ENCODE results near the gene CRYBG1. TPM values are rescaled to one million over a fixed set of nuclear protein-coding genes. Genes with fewer than 3 reads are reported as not detected.

CRYBG1 gene
- total RNA-seq, 1 donor from 2014 or later: 0.06 TPM

- Histone ChIP-seq H3K27me3 (no peaks in the 10 kb centered on the region), H3K4me3 (no peak overlapping the region), H3K9me3 (ENCODE audit: low read depth) (no peaks in the 10 kb centered on the region), H3K36me3 (no peaks in the 10 kb centered on the region), H2AFZ (replicated peaks) (peak overlapping the region; percentile 7), H3K79me2 (ENCODE audit: low read depth) (no peaks in the 10 kb centered on the region), H3F3A (ENCODE audit: low read depth) (no peaks in the 10 kb centered on the region), H4K20me1 (ENCODE audit: low read depth) (no peaks in the 10 kb centered on the region), H3K27ac (no peak overlapping the region), H3K4me2 (no peak overlapping the region), H3K4me1 (peaks cover 8% of the 10 kb centered on the region), H3K9ac (no peak overlapping the region)
- TF ChIP-seq CTCF (IDR thresholded peaks at IDR 0.05) (no peak), EZH2 (IDR thresholded peaks at IDR 0.05) (no peak), EZH2phosphoT487 (IDR thresholded peaks at IDR 0.05) (no peak)
- no peak for DNase-seq (ENCODE audit: low spot score)
- Mint-ChIP-seq H3K27me3 (ENCODE audit: insufficient read depth, low read depth) (no peaks in the 10 kb centered on the region), H3K9me3 (no peaks in the 10 kb centered on the region), H3K4me3 (no peak overlapping the region), H3K36me3 (no peaks in the 10 kb centered on the region), H3K27ac (no peak overlapping the region), H3K4me1 (peaks cover 6% of the 10 kb centered on the region)
Measured at GRCh38 chr6:106538145-106538544, 177.6 kb downstream of the CRYBG1 start.

- Histone ChIP-seq H3K27ac (no peak overlapping the region), H3K4me3 (no peak overlapping the region), H2AFZ (replicated peaks) (peak overlapping the region; percentile 98), H3K4me1 (peaks cover 8% of the 10 kb centered on the region), H3K9me3 (ENCODE audit: low read depth) (no peaks in the 10 kb centered on the region), H3K4me2 (no peak overlapping the region), H3K9ac (no peak overlapping the region), H3K27me3 (no peaks in the 10 kb centered on the region), H4K20me1 (ENCODE audit: low read depth) (no peaks in the 10 kb centered on the region), H3K79me2 (ENCODE audit: low read depth) (no peaks in the 10 kb centered on the region), H3F3A (ENCODE audit: low read depth) (no peaks in the 10 kb centered on the region), H3K36me3 (no peaks in the 10 kb centered on the region)
- H3K27me3 Mint-ChIP-seq (ENCODE audit: insufficient read depth, low read depth): no peaks in the 10 kb centered on the region
- H3K4me1 Mint-ChIP-seq: peaks cover 6% of the 10 kb centered on the region
- peak; percentile 47 for DNase-seq (ENCODE audit: low spot score)
- no peaks in the 10 kb centered on the region for H3K36me3 Mint-ChIP-seq
- peak overlapping the region; percentile 20 for H3K27ac Mint-ChIP-seq
- H3K4me3 Mint-ChIP-seq: no peak overlapping the region
- no peak for TF ChIP-seq EZH2phosphoT487 (IDR thresholded peaks at IDR 0.05)
- TF ChIP-seq EZH2 (IDR thresholded peaks at IDR 0.05): no peak
- no peak for TF ChIP-seq CTCF (IDR thresholded peaks at IDR 0.05)
- no peaks in the 10 kb centered on the region for H3K9me3 Mint-ChIP-seq
Measured at GRCh38 chr6:106539936-106540335, 179.4 kb downstream of the CRYBG1 start.

GRCh38 chr6:106540432-106540831 is 179.9 kb downstream of the CRYBG1 start:
- peak overlapping the region; percentile 98 for H2AFZ ChIP-seq (replicated peaks)
- no peaks in the 10 kb centered on the region for H3K79me2 ChIP-seq (ENCODE audit: low read depth)
- Mint-ChIP-seq H3K27me3 (ENCODE audit: insufficient read depth, low read depth) (no peaks in the 10 kb centered on the region), H3K9me3 (no peaks in the 10 kb centered on the region), H3K27ac (no peak overlapping the region), H3K4me3 (no peak overlapping the region), H3K4me1 (peaks cover 6% of the 10 kb centered on the region), H3K36me3 (no peaks in the 10 kb centered on the region)
- no peaks in the 10 kb centered on the region for H4K20me1 ChIP-seq (ENCODE audit: low read depth)
- H3K27me3 ChIP-seq: no peaks in the 10 kb centered on the region
- no peak overlapping the region for H3K9ac ChIP-seq
- H3K27ac ChIP-seq: no peak overlapping the region
- no peaks in the 10 kb centered on the region for H3F3A ChIP-seq (ENCODE audit: low read depth)
- DNase-seq (ENCODE audit: low spot score): no peak
- H3K4me1 ChIP-seq: peaks cover 8% of the 10 kb centered on the region
- H3K4me3 ChIP-seq: no peak overlapping the region
- TF ChIP-seq CTCF (IDR thresholded peaks at IDR 0.05): no peak
- no peak for TF ChIP-seq EZH2 (IDR thresholded peaks at IDR 0.05)
- no peak for TF ChIP-seq EZH2phosphoT487 (IDR thresholded peaks at IDR 0.05)
- no peaks in the 10 kb centered on the region for H3K9me3 ChIP-seq (ENCODE audit: low read depth)
- H3K4me2 ChIP-seq: no peak overlapping the region
- no peaks in the 10 kb centered on the region for H3K36me3 ChIP-seq

All from neural progenitor cell (in vitro differentiated cells).